Measurements from ENCODE around the gene GFOD1. TPM values are rescaled to one million over a fixed set of nuclear protein-coding genes. Genes with fewer than 3 reads are reported as not detected.
A peak's percentile ranks its signal among the peaks of the same experiment; 100 is the strongest.

Gene GFOD1
- polyA plus RNA-seq, 1 donor from 2014 or later, result 7.0 TPM

DNA sequence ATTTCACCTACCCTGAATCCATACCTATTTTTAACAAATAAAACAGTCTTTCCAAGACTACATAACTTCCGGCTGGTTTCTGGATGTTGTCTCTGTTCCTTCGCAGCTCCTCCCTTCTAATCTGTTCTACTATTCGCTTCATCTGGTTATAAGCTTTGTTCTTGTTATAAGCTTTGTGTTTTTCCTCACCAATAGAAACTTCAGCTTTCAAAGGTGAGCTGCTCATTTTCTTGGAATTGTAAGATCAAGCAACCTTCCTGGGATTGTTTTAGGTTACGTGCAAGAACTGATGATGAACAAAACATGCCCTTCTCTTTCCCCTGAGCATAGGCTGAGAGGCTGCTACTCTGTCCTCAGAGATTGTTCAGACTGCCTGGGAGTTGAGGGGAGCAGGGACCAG lies 2.1 kb downstream of the GFOD1 start:
- H3K27me3 ChIP-seq (ENCODE audit: insufficient read depth, low read depth, low read length), result no peaks in the 10 kb centered on the region
- peak overlapping the region; percentile 99 for H3K4me2 ChIP-seq (ENCODE audit: low read length)
- H3K36me3 ChIP-seq (ENCODE audit: insufficient read depth, low read length), result no peaks in the 10 kb centered on the region
- H3K4me3 ChIP-seq (ENCODE audit: low read length), result peak overlapping the region; percentile 93
- H4K20me1 ChIP-seq (ENCODE audit: insufficient read depth), result no peaks in the 10 kb centered on the region
- no peaks in the 10 kb centered on the region for H3K9me2 ChIP-seq (ENCODE audit: insufficient read depth, low read length)
- no peak for TF ChIP-seq SMC3 (conservative IDR thresholded peaks at IDR 0.05; ENCODE audit: poor library complexity)
- TF ChIP-seq EZH2 (IDR thresholded peaks at IDR 0.05; ENCODE audit: borderline replicate concordance, insufficient read depth, low read length, poor library complexity, severe bottlenecking), result no peak
- no peak for TF ChIP-seq CTCF (IDR thresholded peaks at IDR 0.05; ENCODE audit: poor library complexity, severe bottlenecking)
- no peak for TF ChIP-seq RAD21 (conservative IDR thresholded peaks at IDR 0.05)
- TF ChIP-seq TAF1 (IDR thresholded peaks at IDR 0.05; ENCODE audit: low read depth), result no peak
- TF ChIP-seq MXI1 (conservative IDR thresholded peaks at IDR 0.05; ENCODE audit: poor library complexity, severe bottlenecking), result no peak
- no peak for TF ChIP-seq REST (IDR thresholded peaks at IDR 0.05; ENCODE audit: borderline replicate concordance)
- TF ChIP-seq EP300 (conservative IDR thresholded peaks at IDR 0.05; ENCODE audit: poor library complexity, severe bottlenecking), result no peak
- TF ChIP-seq POLR2AphosphoS5 (IDR thresholded peaks at IDR 0.05), result no peak
- H3K9ac ChIP-seq (ENCODE audit: low read length), result peak overlapping the region; percentile 72
- peaks cover 18% of the 10 kb centered on the region for H3K79me2 ChIP-seq (replicated peaks; ENCODE audit: insufficient read depth, low read length)
- no peaks in the 10 kb centered on the region for H3K9me3 ChIP-seq (ENCODE audit: low read length)
- H3K27ac ChIP-seq (ENCODE audit: low read length), result peak overlapping the region; percentile 9
- peak overlapping the region; percentile 45 for H2AFZ ChIP-seq (ENCODE audit: low read depth, low read length)
- no peaks in the 10 kb centered on the region for H3F3A ChIP-seq (ENCODE audit: insufficient read depth, low read length, poor library complexity, severe bottlenecking)

DNA sequence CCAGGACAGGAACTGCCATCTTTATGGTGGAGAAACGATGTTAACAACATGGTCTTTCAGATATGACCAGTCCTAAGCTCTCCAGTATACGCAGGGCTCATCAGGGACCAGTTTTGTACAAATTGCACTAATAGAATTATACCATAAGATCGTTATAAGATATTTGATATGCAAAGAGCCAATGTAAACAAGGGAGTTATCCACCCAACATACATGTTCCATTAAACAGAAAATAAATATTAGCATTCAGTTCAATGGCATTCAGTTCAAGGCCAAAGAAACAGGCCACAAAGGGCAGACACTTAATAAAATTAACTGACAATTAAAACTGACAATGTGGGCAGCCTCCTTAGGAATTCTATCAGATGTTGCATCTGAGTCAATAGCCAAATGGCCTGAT lies 2.6 kb downstream of the GFOD1 start:
- no peaks in the 10 kb centered on the region for H3F3A ChIP-seq (ENCODE audit: insufficient read depth, low read length, poor library complexity, severe bottlenecking)
- no peaks in the 10 kb centered on the region for H3K9me3 ChIP-seq (ENCODE audit: low read length)
- H3K4me3 ChIP-seq (ENCODE audit: low read length), result peak overlapping the region; percentile 93
- H3K9ac ChIP-seq (ENCODE audit: low read length), result peak overlapping the region; percentile 72
- H3K9me2 ChIP-seq (ENCODE audit: insufficient read depth, low read length), result no peaks in the 10 kb centered on the region
- H3K4me2 ChIP-seq (ENCODE audit: low read length), result peak overlapping the region; percentile 99
- H3K36me3 ChIP-seq (ENCODE audit: insufficient read depth, low read length), result no peaks in the 10 kb centered on the region
- TF ChIP-seq MXI1 (conservative IDR thresholded peaks at IDR 0.05; ENCODE audit: poor library complexity, severe bottlenecking) (no peak), CTCF (IDR thresholded peaks at IDR 0.05; ENCODE audit: poor library complexity, severe bottlenecking) (no peak), POLR2AphosphoS5 (IDR thresholded peaks at IDR 0.05) (no peak), TAF1 (IDR thresholded peaks at IDR 0.05; ENCODE audit: low read depth) (no peak), EP300 (conservative IDR thresholded peaks at IDR 0.05; ENCODE audit: poor library complexity, severe bottlenecking) (no peak), REST (IDR thresholded peaks at IDR 0.05; ENCODE audit: borderline replicate concordance) (no peak), EZH2 (IDR thresholded peaks at IDR 0.05; ENCODE audit: borderline replicate concordance, insufficient read depth, low read length, poor library complexity, severe bottlenecking) (no peak), RAD21 (conservative IDR thresholded peaks at IDR 0.05) (no peak), SMC3 (conservative IDR thresholded peaks at IDR 0.05; ENCODE audit: poor library complexity) (no peak)
- no peak overlapping the region for H3K27ac ChIP-seq (ENCODE audit: low read length)
- H2AFZ ChIP-seq (ENCODE audit: low read depth, low read length), result no peak overlapping the region
- no peaks in the 10 kb centered on the region for H3K27me3 ChIP-seq (ENCODE audit: insufficient read depth, low read depth, low read length)
- no peaks in the 10 kb centered on the region for H4K20me1 ChIP-seq (ENCODE audit: insufficient read depth)
- H3K79me2 ChIP-seq (replicated peaks; ENCODE audit: insufficient read depth, low read length), result peaks cover 18% of the 10 kb centered on the region
